MG63 (cell line): Measurements from ENCODE around the gene SLC35B3. TPM values are rescaled to one million over a fixed set of nuclear protein-coding genes. Genes with fewer than 3 reads are reported as not detected.
"Not testable (repeated sequence)": the region's sequence is repeated elsewhere in the genome, so short reads cannot be mapped to it uniquely, and the experiment has no call there.

Source experiments
- DNase-seq: peaks from one replicate; pipeline ENCODE4 v3.0.0-alpha.2; 2020
- H3K27me3 ChIP-seq: fragments of 250-450 bp; sonication (Bioruptor Pico); 2 replicates; pipeline ENCODE4 v1.5.1; 2020; ENCODE audit warnings: mild to moderate bottlenecking, moderate library complexity
- H3K36me3 ChIP-seq: fragments of 250-450 bp; sonication (Bioruptor Pico); 2 replicates; pipeline ENCODE4 v1.5.1; 2020; ENCODE audit warnings: mild to moderate bottlenecking, moderate library complexity
- H3K4me3 ChIP-seq: fragments of 250-450 bp; sonication (Bioruptor Pico); 2 replicates; pipeline ENCODE4 v1.5.1; 2020; ENCODE audit warnings: mild to moderate bottlenecking, moderate library complexity
- H3K9me3 ChIP-seq: fragments of 250-450 bp; sonication (Bioruptor Pico); 2 replicates; pipeline ENCODE4 v1.5.1; 2020; ENCODE audit warnings: mild to moderate bottlenecking, moderate library complexity
- total RNA-seq: library from RNA; depleted of rRNA; stranded (reverse); fragments of >200 nt; shearing (Covaris generic); gene quantifications from 2 replicates; pipeline ENCODE4 v1.2.3, GENCODE V29; 2014; ENCODE audit warnings: low replicate concordance

Gene SLC35B3
- total RNA-seq, 1 experiment from 2014 or later = 13.4 TPM

DNA sequence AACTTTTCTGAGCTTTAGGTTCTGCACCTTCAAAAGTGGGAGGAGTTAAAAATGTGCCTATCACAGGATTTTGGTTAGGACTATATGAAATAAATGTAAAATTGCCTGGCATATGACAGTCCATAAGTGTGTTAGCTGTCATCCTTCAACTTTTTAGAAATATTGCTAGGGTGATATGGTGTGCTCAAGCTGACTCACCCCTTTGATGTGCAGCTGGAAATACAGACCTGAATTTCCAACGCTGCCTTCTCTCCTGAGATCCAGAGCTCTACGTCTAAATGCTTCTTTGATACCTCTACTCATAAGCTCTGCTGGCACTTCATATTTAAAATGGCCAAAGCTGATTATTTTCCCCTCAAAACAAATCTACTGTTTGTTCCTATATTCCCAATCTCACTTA is 2.7 kb downstream of the SLC35B3 start:
- H3K4me3 ChIP-seq = no peak overlapping the region; the same call in 1 of the 2 replicates
- no peaks in the 10 kb centered on the region; the same call in 1 of the 2 replicates for H3K9me3 ChIP-seq
- H3K36me3 ChIP-seq = peaks cover 49% of the 10 kb centered on the region
- no peak for DNase-seq
- no peaks in the 10 kb centered on the region for H3K27me3 ChIP-seq

DNA sequence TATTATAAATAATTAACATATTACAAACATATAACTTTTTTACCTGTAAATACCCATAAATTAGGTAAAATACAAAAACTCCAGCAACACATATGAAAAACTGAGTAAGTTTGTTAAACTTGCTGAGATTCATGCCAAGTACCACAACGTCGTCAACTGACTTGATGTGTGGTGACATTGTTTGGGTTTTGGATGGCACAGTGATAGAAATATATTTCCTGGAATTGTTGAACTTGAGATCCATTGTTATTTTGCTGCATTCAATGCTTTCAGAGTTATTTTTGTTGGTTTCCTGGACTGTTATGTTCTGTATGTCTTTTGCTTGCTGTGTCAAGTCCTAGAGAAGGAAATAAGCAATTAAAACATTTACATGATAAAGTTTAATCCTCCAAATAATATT is 5.5 kb downstream of the SLC35B3 start:
- H3K9me3 ChIP-seq = no peaks in the 10 kb centered on the region; the same call in 1 of the 2 replicates
- no peak overlapping the region for H3K4me3 ChIP-seq
- no peaks in the 10 kb centered on the region for H3K27me3 ChIP-seq
- H3K36me3 ChIP-seq = peaks cover 68% of the 10 kb centered on the region
- DNase-seq = no peak

DNA sequence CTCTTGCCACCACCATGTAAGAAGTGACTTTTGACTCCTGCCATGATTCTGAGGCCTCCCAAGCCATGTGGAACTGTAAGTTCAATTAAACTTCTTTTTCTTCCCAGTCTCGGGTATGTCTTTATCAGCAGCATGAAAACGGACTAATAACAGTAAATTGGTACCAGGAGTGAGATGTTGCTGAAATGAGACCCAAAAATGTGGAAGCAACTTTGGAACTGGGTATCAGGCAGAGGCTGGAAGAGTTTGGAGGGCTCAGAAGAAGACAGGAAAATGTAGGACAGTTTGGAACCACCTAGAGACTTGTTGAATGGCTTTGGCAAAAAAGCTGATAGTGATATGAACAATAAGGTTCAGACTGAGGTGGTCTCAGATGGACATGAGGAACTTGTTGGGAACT is 8.8 kb downstream of the SLC35B3 start:
- H3K9me3 ChIP-seq, H3K4me3 ChIP-seq, H3K27me3 ChIP-seq, DNase-seq: not testable (repeated sequence)
- peaks cover 54% of the 10 kb centered on the region for H3K36me3 ChIP-seq

DNA sequence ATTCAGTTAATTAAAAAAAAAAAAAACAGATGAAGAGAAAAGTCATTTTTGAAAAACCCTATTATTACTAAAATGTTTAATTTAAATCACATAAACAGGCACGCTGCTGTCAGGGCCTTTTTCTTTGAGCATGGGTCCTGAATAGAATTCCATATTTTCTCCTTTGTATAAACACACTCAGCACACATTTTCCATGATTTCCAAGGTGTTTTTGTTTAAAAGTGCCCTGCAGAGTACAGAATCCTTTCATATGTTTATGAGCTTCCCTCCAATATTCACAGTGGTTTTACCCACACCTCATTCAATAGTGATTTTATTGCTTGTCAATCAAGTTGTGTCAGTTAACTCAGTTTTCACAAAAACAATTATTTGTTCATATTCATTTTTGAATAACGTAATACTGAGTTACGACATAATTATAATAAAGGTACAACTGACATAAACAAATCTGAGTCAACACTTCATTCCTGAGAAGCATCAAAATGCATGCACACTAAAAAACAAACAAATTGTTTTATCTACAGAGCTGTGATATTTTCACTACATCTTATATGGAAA is 15.2 kb downstream of the SLC35B3 start:
- no peak for DNase-seq
- Histone ChIP-seq H3K27me3 (no peaks in the 10 kb centered on the region), H3K36me3 (peaks cover 29% of the 10 kb centered on the region), H3K4me3 (no peak overlapping the region), H3K9me3 (no peaks in the 10 kb centered on the region)

DNA sequence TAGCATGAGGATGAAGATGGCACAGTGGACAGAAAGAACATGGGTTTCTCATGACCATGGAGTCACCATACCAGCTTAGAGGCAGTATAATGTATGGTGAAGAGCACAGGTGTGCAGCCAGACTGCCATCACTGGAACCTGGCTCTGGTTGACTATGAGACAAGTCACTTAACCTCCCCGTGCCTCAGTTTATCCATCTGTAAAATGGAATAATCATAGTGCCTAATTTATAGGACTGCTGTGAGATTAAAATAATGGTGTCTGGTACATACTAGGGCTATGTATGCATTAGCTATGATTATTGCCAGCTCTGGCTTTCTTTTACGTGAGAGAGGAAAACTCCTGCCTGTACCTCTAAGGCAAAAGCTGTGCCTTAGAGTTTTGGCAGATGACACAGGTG is 19.4 kb downstream of the SLC35B3 start:
- H3K4me3 ChIP-seq = no peak overlapping the region
- peaks cover 56% of the 10 kb centered on the region for H3K36me3 ChIP-seq
- DNase-seq = no peak
- H3K27me3 ChIP-seq = no peaks in the 10 kb centered on the region
- H3K9me3 ChIP-seq = no peaks in the 10 kb centered on the region

DNA sequence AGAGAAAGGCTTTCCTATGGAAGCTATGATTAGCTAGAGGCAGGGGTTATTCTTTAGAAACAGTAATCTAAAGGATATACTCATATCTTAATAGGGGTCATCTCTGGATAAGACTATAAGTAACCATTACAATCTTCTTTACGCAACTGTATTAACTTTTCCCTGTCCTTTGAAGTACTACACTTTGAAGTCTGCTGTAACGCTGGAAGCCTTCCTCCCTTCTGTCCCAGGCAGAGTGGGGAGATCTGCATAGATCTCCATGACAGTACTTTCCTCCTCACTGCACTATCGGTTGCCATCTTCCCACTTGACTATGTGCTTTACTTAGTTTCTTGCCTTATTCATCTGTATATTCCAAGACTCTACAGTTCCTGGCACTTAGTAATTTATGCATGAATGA is 20.1 kb downstream of the SLC35B3 start:
- H3K36me3 ChIP-seq = peaks cover 60% of the 10 kb centered on the region
- H3K9me3 ChIP-seq = no peaks in the 10 kb centered on the region
- no peak overlapping the region for H3K4me3 ChIP-seq
- DNase-seq = no peak
- no peaks in the 10 kb centered on the region for H3K27me3 ChIP-seq

DNA sequence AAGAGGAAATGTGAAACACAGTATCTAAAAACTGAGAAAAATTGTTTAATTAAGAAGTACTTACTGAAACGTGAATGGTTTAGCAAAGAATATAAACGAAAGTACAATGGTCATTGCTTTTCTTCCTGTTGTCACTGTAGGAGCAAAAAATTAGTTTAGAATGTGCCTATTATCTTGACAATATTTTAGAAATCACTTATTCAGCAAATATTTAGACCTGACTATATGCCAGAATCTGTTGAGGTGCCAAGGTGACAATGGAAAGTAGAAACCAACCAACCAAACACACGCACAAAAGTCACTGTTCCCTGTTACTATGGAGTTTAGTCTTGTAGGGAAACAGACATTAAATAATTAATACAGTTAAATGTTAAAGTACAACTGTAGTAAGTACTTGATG is 20.5 kb downstream of the SLC35B3 start:
- no peak for DNase-seq
- H3K4me3 ChIP-seq = no peak overlapping the region
- H3K27me3 ChIP-seq = no peaks in the 10 kb centered on the region
- no peaks in the 10 kb centered on the region for H3K9me3 ChIP-seq
- peaks cover 58% of the 10 kb centered on the region for H3K36me3 ChIP-seq

DNA sequence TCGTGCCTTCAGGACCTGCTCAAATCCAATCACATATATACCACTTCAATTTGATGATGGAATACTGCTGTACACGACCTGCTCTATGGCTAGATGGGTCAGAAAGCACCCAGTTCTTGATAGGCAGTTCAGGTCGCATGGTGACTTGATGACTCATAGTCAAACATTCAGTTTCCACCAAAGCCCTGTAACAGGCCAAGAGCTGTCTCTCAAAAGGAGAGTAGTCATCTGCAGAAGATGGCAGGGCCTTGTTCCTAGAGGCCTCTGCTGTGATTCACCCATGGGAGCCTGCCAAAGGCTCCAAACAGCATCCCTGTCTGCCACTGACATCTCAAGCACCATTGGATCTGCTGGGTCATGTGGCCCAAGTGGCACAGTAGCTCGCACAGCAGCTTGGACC is 29.4 kb downstream of the SLC35B3 start:
- H3K4me3 ChIP-seq, H3K36me3 ChIP-seq, H3K27me3 ChIP-seq, H3K9me3 ChIP-seq: not testable (repeated sequence)
- DNase-seq = peak; percentile 83

DNA sequence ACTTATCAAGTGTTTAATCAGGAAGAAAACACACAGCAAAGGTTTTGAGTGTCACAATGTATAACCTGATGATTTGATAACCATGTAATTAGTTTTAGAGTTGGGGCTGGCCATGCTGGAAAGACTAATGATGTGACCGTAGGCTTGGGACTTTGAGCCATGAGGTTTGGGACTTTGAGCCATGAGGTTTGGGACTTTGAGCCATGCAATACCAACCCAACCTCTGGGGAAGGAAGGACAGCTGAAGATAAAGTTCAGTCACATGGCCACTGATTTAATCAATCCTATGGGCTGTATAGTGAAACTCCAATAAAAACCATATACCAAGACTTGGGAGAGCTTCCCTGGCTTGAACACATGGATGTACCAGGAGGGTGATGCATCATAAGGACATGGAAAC is 32.8 kb downstream of the SLC35B3 start:
- Histone ChIP-seq H3K4me3 (no peak overlapping the region), H3K36me3 (no peaks in the 10 kb centered on the region), H3K27me3 (no peaks in the 10 kb centered on the region), H3K9me3 (no peaks in the 10 kb centered on the region)
- no peak for DNase-seq

DNA sequence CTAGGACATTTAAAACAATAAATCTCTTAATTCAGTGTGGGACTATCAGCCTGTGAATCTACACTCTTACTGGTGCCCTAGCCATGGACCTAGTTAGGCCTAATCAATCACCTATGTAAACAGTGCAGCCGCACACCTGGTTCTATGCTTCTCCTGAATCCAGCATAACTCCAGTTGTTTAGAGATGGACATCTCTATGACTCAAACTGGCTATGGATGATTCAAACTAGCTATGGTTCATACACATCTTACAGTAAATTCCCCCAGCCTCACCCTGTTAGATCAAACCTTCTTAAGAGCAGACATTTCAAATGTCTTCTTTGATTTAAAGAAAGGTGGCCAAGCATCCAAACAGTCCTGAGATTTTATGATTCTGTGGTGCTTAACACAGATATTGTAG is 34.7 kb downstream of the SLC35B3 start:
- Histone ChIP-seq H3K9me3 (no peaks in the 10 kb centered on the region), H3K27me3 (no peaks in the 10 kb centered on the region), H3K4me3 (no peak overlapping the region), H3K36me3 (no peaks in the 10 kb centered on the region)
- DNase-seq = no peak

DNA sequence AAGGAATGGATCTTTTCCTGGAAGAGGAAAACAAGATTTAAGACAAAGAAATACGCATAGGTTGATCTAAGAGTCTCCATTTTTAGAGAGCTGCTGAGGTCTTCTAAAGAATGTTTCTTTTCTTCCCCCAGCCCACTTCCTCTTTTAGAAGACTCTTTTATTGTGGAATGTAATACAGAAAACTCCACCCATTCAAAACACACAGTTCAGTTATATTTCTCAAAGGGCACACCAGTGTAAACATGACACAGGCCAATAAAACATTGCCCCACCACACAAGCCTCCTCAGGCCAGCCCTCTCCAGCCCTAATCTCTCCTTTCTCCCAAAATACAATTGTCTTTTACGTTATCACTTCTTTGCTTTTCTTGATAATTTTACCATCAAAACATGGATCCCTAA is 42.8 kb downstream of the SLC35B3 start:
- Histone ChIP-seq H3K36me3 (no peaks in the 10 kb centered on the region), H3K27me3 (no peaks in the 10 kb centered on the region), H3K9me3 (no peaks in the 10 kb centered on the region), H3K4me3 (no peak overlapping the region)
- DNase-seq = no peak

DNA sequence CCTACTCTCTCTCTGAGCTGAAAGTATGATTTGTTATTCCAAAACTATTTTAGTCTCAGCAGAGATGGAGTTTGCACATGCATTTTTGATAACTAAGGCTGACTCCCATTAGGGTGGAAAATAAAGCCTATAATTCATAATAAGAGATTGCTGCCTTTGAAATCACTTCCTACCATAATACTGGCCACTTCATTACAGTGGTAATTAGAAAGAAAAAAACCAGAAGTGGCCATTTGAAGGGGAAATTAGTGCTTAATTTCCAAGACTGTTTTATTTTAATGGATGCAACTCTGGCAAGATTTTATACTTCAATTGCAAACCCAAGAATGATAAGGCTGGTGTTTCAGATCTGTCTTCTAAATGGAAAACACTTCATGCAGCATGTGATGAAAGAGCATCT is 43.4 kb downstream of the SLC35B3 start:
- H3K9me3 ChIP-seq = no peaks in the 10 kb centered on the region
- H3K27me3 ChIP-seq = no peaks in the 10 kb centered on the region
- no peak for DNase-seq
- H3K4me3 ChIP-seq = no peak overlapping the region
- no peaks in the 10 kb centered on the region for H3K36me3 ChIP-seq

DNA sequence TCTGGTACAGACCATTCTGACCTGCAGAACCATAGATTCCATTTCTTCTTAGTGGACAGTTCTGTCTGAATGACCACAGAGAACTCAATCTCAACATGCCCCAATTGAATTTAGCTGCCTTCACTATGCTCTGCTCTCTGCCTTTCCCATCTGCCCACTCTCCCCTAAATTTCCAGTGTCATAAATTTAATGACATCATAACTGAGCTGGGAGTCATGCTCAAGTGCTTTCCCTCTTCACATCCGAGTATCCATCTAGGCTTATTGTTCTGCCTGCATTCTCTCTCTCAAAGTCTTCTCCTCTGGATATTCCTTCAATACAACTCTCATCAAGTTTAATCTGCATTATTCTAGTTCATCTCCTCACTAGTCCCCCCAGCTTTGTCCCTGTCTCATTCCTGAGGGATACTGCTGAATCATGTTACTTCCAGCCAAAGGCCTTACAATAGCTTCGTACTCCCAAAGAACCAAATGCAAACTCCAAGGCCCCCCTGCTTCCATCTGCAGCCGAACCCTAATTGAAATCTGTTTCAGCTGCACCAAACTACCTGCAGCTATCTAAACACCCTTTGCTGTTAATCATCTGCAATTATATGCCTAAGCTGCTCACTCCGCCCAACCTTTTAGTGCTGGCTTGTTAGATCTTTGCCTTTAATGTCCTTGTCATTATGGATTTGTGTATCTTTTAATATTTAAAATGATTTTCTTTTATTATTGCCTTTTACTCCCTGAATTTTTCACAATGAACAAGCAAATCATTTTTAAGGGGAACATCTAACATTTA is 46.1 kb downstream of the SLC35B3 start:
- no peaks in the 10 kb centered on the region for H3K9me3 ChIP-seq
- H3K27me3 ChIP-seq = no peaks in the 10 kb centered on the region
- H3K36me3 ChIP-seq = no peaks in the 10 kb centered on the region
- DNase-seq = no peak
- H3K4me3 ChIP-seq = no peak overlapping the region

DNA sequence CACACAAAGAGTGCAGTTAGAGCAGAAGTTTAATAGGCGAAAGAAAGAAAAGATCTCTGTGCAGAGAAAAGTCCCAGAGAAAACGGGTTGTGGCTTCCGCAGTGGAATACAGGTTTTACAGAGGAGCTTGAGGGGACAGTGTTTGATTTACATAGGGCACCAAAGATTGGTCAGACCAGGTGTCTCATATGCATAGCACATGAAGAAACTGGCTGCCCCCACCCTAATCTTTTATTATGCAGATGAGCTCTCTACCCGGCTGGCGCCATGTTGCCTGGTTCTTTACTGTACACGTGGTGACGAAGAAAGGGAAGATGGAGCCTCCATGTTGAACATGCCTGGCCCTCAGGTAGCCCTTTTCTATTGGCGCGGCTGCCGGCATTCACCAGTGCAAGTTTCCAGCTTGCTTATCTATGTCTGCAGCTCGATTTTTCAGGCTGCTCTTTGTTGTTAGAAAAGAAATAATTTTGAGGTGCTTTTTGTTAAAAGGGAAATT is 47.4 kb downstream of the SLC35B3 start:
- no peaks in the 10 kb centered on the region for H3K27me3 ChIP-seq
- no peaks in the 10 kb centered on the region for H3K36me3 ChIP-seq
- no peak overlapping the region for H3K4me3 ChIP-seq
- no peak for DNase-seq
- H3K9me3 ChIP-seq = no peaks in the 10 kb centered on the region

DNA sequence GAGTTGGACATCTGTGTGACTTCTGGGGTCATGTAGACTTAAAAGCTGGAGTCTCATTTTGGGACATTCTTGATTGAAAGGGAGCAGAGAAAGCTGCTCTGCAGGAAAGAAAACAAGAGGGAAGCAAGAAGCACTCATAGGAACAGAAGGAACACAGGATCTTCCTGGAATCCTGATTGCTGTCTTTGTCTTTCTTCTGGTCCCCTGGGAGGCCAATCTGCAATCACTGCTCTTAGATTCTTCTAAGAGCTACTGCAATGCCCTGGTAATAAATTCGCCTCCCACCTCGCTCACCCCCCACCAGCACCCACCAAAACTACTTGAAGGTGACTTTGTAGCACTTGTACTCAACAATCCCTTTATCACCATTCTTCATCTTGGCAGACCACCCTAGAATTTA is 51.8 kb downstream of the SLC35B3 start:
- H3K4me3 ChIP-seq = no peak overlapping the region
- H3K9me3 ChIP-seq = no peaks in the 10 kb centered on the region
- DNase-seq = no peak
- 0 out of 2 replicates have a peak, but pooled peaks cover 2% of the 10 kb centered on the region for H3K27me3 ChIP-seq
- H3K36me3 ChIP-seq = no peaks in the 10 kb centered on the region

DNA sequence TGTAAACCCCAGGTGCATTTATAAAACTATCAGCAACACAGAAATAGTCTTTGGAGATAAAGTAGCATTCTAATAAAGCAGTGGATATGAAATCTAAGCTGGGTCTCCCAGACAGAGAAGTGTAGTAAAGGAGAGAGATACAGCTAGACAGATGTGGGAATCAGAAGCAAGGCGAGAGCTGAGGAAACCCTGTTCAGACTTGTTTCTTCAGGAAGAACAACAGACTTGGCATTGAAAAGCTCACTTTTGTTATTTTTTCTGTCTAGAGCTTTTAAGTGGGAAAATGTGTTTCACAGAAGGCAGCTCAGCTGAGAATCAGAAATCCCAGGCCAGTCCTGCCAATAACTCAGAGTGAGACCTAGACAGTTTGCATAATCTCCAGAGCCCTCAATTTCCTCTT is 52.9 kb downstream of the SLC35B3 start:
- Histone ChIP-seq H3K27me3 (0 out of 2 replicates have a peak, but pooled peaks cover 2% of the 10 kb centered on the region), H3K9me3 (no peaks in the 10 kb centered on the region), H3K36me3 (no peaks in the 10 kb centered on the region), H3K4me3 (no peak overlapping the region)
- no peak for DNase-seq

DNA sequence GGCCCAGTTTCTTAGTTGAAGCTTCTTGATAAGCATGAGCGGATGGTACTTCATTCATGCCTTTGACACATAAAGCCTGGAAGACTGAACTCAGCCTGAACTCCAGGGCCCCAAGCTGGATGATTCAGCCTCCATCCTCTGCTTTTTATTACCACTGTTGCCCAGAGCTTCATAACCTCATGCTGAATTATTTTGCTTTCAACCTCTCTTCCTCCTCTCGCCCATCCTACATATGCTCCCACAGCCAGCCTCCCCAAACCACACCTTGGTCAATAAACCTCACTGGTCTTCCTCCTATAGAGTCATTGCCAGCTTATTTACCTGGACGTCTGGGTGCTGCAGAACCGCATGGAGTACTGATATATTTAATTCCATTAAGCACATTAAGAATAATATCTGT is 59.4 kb downstream of the SLC35B3 start:
- Histone ChIP-seq H3K9me3 (no peaks in the 10 kb centered on the region), H3K27me3 (0 out of 2 replicates have a peak, but pooled peaks cover 2% of the 10 kb centered on the region), H3K4me3 (no peak overlapping the region), H3K36me3 (no peaks in the 10 kb centered on the region)
- no peak for DNase-seq
